DMS153 treated with DMSO at 0.1 percent for 48 hours (cell line): ENCODE data around the gene PROSER2.

Experiments used
- DNase-seq: peaks from one replicate; lab custom pipeline; 2025; ENCODE audit not compliant: unreplicated experiment; lab: John Stamatoyannopoulos, UW

PROSER2 gene, protein sequence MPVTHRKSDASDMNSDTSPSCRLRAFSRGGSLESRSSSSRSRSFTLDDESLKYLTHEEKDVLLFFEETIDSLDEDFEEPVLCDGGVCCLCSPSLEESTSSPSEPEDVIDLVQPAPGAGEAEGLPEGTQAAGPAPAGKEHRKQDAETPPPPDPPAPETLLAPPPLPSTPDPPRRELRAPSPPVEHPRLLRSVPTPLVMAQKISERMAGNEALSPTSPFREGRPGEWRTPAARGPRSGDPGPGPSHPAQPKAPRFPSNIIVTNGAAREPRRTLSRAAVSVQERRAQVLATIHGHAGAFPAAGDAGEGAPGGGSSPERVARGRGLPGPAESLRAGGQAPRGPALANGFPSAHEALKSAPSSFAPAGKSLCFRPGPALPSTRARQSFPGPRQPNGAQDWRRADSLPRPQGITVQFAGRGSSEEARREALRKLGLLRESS

DNA sequence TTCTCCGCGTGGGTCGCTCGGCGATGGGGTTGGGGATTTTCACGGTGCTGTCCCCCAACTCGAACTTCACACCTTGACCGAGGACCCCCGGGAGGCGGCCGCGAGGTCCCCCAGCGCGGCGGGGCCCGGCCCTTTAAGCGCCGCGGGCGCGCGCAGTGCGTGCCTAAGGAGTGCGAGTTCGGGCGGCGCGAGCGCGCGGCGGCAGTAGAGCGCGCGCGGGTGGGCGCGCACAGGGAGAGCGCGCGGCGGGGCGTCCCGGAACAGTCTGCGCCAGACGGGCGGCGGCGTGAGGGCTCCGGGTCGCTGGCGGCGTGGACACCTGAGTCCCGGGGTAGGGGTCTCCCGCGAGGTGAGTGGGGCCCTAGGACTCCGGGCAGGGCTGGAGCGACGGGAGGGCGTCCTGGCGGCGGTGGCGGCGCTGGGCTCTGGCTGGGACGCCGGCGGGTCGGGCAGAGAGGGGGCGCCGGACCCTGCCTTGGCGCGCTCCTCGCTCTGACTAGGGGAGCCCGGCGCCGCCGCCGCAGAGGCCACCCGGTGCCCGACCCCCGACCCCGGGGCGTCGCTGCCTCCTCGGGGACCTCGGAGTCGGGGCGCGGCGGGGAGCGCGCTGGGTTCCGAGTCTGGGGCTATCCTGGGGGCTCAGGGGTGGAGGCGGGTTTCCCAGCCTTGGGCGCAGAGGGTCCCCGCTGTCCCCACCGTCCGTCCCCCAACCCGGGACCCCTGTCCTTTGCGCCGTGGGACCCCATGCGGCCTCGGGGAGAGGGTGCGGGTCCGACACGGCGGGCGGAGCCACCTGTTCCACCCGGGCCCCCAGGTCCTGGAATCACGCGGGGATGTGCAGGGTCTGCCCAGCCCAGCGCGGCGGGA lies at the start of gene PROSER2:
Gene PROSER2, plus strand, starts transcription at position 235 of the 867 bp plus-strand sequence. CDS start 28,722 bp downstream, outside the sequence.
- DNase-seq = no peak

DNA sequence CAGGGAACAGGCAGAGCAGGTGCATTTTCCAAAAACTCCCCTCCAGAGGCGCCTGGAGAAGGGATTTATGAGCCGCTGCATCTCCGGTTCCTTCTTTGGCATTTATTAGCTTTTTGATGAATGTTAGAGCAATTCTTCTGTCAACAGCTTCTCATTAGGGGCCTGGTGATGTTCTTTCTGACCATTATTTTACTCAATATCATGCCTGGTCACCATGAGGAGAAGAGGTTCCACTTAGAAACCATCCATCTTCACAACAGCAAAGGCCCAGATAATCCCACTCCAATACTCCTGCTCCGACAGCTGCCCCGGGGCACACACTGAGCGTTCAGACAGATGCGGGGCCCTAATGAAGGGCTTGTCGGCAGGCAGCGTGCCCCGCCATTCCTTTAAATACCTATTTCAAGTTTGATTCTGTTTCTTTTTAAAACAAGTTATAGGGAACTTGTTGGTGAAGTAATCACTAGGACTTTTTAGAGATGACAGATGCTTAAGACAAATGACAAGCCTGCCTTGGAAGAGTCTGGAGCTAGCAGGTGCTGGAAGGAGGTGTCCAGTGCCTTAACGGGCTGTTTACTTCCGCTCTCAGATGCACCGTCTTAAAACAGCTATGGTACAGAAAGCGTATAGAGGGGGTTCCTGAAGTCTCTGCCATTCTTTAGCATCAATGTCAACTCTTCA lies 49.3 kb upstream of the PROSER2 start:
- DNase-seq = no peak

DNA sequence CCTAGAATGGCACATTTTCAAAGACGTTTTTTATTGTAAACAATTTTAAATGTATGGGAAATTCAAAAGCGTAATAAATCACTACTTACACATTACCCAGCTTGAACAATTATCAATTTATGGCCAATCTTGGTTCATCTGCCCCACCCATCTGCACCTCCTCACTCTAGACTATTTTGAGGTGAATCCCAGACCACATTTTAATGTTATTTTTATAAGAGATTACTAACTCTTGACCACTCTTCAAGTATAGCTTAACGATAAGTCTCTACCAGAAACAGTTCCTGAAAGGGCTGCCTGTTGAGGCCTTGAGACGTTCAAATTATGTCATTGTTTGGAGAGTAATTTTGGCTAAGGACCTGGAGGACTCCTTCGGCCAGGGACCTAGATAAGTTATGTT lies 47.7 kb upstream of the PROSER2 start:
- DNase-seq = no peak

DNA sequence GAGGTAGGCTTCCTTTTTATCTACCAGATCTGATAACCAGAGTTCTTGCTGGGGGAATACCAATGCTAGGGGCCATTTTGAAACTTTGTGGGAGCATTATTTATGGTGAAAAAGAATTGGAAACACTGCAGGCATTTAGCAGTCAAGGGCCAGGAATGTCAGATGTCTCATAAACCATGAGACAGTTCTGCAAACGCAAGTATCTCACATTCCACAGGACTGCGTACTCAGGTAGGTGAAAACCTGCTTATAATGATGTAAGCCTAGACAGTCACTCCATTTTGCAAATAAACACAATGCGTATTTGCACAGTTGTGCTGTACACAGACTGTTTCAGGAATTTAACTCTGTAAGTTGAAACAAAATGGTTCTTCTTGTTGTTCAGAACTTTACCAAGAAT lies 47.1 kb upstream of the PROSER2 start:
- no peak for DNase-seq

DNA sequence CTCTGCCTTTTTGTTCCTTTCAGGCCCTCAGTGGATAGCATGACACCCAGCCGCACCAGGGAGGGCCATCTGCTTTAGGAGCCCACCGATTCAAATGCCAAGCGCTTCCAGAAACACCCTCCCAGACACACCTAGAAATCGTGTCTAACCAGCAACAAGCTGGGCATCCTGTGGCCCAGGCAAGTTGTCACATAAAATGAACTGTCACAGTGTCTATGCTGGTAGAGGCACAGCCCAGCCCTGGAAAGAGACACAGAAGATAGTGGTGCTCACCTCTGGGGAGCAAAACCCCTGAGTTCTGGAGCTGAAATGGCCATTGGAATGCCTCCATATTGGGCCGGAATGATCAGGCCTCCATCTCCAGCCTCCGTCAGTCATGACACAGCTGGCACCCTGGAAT lies 42.0 kb upstream of the PROSER2 start:
- no peak for DNase-seq

DNA sequence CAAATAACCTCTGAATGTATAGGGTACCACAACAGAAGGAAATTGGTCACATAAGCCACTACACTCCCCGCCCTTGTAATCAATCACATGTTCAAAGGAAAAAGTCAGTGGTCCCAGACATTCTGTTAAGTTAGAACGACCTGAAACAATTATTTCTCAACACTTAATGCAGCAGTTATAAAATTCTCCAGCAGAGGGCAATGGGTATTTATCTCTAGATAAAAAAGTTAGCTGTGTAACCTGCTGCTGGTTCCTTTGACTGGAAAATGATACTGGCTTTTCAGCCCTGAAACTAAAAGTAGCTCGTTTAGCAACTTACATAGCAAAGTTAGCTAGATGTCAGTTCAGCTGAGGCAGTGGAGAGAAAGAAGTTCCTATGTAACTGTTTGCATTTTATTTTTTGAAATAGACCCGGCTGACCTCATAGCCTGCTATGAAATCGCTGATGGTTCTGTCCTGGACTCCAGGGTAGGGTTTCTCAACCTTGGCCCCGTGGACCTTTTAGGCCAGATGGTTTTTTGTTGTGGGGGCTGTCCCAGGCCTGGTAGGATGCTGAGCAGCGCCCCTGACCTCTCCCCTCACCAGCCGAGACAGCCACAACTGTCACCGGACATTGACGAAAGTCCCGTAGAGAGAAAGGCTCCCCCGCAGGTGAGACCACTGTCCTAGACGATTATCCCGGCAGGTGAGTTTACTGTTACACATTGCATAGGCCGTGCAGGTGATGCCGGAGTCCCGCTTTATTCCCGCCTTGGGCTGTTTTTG lies 40.2 kb upstream of the PROSER2 start:
- DNase-seq = peak; percentile 0

DNA sequence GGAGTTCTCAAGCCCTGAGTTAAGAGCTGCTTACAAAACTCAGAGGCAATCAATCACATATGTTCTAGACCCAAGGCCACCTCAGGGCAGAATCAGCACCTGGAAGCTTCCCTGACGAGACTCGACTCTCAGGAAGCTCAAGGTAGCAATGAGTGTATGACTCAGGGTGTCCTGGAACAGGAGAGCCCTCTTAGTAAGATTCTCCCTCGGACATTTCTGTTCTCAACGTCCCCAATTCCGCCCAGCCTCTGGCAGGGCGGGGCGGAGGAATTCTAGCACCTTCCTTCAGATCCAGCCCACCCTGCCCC lies 39.6 kb upstream of the PROSER2 start:
- DNase-seq = no peak

DNA sequence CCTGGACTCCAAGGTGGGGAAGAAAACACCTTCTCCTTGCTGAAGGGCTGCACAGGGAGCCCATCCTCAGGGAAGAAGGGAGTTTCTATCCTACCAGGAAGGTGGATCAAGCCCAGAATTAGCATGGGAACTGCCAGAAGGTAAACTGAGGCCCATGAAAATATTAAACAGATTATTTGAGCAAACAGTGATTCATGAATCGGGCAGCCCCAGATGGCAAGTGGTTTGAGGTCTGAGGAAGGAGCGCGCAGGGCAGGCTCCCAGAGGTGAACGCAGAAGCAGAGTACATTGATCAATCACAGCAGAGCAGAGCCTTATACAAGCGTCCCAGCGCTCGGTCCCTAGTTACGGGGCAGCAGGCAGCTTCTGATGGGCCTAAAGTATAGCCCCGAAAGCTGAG lies 35.8 kb upstream of the PROSER2 start:
- no peak for DNase-seq

DNA sequence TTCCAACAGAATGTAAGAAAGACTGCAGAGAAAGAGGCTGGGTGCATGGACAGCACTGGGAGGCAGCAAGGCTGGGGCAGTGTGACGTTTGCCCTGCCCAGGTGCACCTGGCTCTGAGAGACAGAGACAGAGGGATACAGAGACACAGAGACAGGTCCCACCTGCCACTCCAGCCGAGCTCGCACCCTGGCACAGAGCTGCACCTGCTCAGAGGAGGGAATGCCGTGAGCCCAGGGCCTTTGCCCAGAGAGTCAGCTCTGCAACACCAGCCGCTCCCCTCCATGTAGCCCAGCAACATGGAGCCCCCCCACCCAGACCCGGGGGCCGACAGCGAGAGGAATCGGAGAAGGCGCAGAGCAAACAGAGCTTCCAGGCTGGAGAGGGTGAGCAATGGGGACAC lies 35.3 kb upstream of the PROSER2 start:
- DNase-seq = no peak

DNA sequence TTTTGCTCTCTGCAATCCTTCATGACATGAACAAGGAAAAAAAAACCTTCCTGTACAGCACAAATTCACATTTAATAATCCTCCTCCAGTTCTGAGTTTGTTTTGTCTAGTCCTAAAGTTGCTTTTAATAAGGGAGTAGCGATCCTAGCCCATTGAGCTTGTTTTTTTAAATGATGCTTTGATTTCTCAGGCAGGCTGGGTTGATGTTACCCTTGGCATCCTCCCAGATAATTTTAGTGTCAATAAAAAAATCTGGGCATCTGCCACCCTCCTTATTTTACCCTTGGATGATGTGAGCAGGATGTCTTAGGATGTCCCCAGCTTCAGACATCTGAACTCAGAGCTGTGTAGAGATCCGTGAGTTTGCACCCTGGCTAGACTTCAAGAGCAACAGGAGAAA lies 33.9 kb upstream of the PROSER2 start:
- no peak for DNase-seq

DNA sequence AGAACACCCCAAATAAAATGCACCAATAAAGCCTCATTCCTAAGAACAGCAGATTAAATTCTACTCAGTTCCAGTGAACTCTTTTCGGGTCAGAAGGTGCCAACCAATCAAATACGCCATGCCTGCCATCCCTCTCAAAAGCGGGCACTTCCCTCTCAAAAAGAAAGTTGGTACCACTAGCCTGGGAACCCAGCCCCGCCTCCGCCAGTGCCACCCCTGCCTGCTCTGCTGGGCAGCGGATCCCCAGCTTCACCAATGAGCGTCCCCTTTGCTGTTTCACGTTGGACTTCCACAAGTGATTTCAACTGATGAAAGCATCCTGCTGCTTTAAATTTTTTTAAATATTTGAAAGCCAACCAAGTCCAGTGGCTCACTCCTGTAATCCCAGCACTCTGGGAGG lies 33.2 kb upstream of the PROSER2 start:
- DNase-seq = no peak

DNA sequence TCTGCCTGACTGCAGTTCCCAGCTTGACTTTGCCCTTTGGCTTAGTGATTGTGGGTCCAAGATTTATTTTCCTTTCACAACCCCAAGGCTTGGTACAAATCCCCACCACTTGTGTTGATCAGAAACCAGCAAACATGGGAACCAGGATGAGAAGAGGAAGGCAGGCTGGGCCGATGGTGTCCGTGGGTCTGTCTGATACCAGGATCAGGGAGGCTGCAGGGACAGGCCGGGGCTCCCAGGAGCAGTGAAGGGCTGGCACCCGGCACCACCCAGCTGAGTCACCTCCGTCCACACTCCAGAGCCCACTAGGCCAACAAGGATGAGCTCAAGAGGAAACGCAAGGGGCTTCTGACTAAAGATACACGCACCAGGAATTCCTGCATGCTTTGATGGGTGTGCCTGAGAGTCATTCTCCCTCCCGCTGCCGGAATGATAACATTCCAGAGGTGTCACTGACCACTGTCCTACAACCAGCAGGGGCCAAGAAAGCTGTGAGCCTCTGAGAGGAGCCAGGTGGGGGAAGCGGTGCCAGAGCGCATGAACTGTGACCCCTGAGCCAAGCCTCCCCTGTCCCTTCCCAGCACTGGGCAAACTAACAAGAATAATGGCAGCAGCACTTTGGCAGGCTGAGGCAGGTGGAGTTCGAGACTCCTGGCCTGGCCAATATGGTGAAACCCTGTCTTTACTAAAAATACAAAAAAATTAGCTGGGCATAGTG lies 29.2 kb upstream of the PROSER2 start:
- DNase-seq = no peak

DNA sequence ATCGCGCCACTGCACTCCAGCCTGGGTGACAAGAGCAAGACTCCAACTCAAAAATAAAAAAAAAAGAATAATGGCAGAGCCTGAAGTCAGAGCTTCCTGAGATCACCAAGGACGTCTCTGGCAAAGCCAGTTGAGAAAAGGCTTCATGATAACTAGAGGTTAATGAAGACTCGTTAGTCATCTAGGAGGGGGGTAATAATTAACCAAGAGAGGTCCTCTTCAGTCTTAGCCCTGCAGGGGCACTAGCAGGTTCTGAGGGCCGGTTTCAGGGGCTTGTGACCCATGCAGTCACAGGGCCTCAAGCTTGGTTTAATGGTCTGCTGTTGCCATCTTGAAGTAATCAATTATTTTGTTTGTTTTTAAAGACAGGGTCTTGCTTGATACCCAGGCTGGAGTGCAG lies 28.6 kb upstream of the PROSER2 start:
- DNase-seq = no peak

DNA sequence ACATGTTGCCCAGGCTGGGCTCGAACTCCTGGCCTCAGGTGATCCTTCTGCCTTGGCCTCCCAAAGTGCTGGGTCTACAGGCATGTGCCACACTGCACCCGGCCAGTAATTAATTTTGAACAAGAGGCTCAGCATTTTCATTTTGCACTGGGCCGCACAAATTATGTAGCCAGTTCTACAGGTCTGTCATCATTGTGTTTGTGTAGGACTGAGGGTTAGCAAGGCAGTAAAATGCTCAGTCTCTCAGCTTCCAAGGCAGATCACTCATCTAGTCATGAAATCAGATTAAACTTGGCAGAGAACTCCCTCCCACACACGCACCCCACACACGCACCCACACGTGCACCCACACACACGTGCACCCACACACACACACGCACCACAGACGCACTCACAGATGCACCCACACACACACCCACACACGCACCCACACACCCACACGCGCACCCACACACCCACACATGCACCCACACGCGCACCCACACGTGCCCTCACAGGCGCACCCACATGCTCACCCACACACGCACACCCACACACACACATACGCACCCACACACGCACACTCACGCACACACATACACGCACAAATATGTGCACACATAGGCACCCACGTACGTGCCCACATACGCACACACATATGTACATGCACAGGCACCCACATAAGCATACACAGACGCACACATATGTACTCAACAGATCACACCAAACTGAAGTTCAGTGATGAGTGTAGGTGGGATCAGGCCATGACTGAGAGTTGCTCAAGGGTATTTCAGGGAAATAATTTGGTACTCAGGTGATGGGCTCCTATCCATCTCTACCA lies 27.8 kb upstream of the PROSER2 start:
- no peak for DNase-seq

DNA sequence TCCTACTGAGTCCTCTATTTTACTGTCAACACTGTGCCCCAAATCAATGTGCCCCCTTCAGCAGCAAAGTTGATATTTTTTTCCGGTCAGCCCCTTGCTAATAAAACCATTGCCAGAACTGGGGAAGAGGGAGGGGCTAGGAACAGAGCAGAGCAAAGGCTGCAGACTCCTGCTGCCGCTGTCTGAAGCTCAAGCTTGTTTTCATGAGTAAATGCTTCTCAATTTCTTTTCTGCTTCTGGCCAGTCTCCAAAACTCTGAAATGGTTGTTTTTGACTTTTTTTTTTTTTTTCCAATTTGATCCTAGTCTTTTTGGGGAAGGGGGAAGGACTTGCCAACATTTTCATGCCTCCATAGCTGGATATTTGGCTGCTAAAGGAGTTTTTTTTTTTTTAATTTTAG lies 26.7 kb upstream of the PROSER2 start:
- no peak for DNase-seq

DNA sequence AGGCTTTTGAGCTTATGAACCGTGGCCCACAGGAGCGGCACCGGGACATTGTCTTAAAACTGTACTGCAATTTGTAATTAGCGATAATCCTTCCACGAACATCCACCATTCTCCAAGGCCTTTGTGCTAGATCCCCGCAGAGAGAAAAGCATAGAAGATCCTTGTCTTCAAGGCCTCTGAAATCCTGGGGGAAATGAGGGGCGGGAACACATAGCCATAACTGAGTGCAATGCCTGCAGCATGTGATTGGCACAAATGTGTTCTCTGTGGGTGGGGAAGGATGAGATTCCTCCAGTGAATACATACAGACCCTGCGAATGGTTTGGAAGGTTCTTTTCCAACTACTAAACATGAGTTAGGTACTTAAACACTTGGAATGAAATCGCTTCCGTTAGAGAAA lies 25.9 kb upstream of the PROSER2 start:
- no peak for DNase-seq

DNA sequence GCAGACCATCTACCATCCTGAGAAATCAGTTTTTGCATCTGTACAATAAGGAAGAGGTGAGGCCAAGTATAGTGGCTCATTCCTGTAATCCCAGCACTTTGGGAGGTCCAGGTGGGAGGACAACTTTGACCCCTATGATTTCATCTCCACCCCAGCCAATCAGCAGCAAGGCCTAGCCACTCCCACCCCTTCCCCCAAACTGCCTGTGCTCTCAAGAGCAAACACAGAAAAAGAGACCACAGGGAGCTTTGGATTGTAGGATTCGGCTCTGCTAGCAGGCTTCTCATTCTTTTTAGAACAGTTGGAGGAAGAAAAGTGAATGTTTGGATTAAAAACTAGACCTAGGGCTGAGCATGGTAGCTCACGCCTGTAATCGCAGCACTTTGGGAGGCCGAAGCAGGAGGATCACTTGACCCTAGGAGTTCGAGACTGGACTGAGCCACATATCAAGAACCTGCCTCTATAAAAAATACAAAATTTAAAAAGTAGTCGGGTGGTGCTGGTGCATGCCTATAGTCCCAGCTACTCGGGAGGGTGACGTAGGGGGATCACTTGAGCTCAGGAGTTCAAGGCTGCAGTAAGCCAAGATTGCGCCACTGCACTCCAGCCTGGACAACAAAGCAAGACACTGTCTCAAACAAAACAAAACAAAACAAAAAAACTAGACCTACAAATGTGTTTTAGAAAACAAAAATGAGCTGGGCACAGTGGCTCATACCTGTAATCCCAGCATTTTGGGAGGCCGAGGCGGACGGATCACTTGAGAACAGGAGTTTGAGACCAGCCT lies 25.1 kb upstream of the PROSER2 start:
- no peak for DNase-seq

DNA sequence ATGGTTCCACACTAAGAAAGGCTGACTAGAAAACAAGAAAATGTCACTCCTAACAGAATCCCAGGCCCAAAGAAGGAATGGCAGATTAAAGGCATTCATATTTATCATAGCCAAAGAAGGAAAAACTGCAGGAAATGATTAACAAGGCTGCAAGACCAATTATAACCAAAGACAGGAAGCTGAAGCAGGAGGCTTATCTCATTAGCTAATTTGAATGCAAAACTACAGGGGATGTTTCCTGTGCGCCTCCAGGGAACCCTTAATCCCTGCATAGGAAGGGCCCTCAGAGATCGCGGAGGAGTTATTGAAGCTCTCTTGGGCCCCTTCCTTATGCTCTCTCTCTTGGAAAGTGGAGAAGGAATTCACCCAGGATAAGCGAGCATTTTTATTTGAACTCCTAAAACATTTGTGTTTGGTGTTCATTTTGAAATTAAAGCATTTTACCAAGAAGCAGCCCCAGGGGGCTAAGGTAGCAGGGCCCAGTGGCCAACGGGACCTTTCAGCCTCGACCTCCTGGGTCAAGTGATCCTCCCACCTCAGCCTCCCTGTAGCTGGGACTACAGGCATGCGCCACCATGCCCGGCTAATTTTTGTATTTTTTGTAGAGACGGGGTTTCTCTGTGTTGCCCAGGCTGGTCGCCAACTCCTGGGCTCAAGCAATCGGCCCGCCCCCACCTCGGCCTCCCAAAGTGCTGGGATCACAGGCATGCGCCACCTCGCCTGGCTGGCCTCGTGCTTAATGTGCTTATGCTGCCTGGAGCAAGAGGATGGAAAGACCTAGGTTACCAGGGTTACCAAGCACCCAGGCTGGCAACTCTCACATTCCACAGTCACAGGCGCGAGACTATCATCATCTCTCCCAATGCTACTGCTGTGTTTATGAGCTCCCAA lies 24.1 kb upstream of the PROSER2 start:
- DNase-seq = no peak
